Astrocyte (in vitro differentiated cells and primary cell): ENCODE results near the gene PLSCR3.

Source experiments
- EZH2 ChIP-seq: IDR thresholded peaks from 2 replicates; pipeline ENCODE4 v1.6.1; 2012; ENCODE audit warnings: mild to moderate bottlenecking, low read length, inconsistent platforms; ENCODE audit not compliant: insufficient read depth
- TF ChIP-seq, protein P1 (sequence below): IDR thresholded peaks from 2 replicates; pipeline ENCODE4 v1.5.1; 2011; ENCODE audit warnings: low read depth, mild to moderate bottlenecking, inconsistent platforms, low read length, moderate library complexity; ENCODE audit not compliant: insufficient read depth

DNA sequence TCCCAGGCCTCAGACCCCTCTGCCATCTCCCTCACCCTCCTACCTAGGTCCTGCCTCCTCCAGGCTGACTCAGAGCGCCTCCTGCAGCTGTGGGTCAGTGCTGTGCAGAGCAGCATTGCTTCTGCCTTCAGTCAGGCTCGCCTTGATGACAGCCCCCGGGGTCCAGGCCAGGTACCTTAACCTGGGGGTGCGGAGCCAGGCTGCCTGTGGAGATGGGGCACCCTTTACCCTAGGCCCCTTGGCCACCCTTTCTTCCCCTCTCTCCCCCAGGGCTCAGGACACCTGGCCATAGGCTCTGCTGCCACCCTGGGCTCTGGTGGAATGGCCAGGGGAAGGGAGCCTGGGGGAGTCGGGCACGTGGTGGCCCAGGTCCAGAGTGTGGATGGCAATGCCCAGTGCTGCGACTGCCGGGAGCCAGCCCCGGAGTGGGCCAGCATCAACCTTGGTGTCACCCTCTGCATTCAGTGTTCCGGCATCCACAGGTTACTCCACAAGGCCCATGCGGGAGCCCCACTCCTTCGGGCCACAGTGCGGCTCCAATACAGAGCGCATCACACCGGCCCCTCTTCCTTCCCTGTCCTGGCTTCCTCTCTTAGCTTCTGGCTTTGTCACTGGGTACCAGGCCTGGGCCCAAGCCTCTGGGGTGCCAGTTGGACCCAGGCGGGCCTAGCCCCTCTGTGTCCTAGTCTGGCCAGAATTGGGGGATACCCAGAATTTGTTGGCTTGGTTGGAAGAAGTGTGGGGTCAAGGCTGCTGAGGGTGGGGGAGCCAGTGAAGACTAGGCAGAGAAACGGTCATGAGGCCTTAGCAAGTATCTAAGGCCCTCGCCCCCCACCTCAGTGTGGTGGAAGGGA, 47.3 kb downstream of the PLSCR3 start:
- TF ChIP-seq, protein P1, sequence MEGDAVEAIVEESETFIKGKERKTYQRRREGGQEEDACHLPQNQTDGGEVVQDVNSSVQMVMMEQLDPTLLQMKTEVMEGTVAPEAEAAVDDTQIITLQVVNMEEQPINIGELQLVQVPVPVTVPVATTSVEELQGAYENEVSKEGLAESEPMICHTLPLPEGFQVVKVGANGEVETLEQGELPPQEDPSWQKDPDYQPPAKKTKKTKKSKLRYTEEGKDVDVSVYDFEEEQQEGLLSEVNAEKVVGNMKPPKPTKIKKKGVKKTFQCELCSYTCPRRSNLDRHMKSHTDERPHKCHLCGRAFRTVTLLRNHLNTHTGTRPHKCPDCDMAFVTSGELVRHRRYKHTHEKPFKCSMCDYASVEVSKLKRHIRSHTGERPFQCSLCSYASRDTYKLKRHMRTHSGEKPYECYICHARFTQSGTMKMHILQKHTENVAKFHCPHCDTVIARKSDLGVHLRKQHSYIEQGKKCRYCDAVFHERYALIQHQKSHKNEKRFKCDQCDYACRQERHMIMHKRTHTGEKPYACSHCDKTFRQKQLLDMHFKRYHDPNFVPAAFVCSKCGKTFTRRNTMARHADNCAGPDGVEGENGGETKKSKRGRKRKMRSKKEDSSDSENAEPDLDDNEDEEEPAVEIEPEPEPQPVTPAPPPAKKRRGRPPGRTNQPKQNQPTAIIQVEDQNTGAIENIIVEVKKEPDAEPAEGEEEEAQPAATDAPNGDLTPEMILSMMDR, result no peak
- TF ChIP-seq EZH2, result no peak
